Smooth muscle cell (in vitro differentiated cells): ENCODE results near the gene RAX2. TPM values are rescaled to one million over a fixed set of nuclear protein-coding genes. Genes with fewer than 3 reads are reported as not detected.

Experiments
- DNase-seq: peaks from one replicate; lab custom pipeline; 2025; ENCODE audit not compliant: unreplicated experiment; lab: John Stamatoyannopoulos, UW
- H2AFZ ChIP-seq: fragments of 200-600 bp; sonication (generic); 2 replicates; pipeline ENCODE4 v1.6.0; 2016; ENCODE audit warnings: antibody characterized with exemption, low read depth, mild to moderate bottlenecking
- H3F3A ChIP-seq: fragments of 200-600 bp; sonication (generic); 2 replicates; pipeline ENCODE4 v1.6.0; 2017; ENCODE audit warnings: antibody characterized with exemption, low read depth
- H3K27ac ChIP-seq: fragments of 200-600 bp; sonication (generic); 2 replicates; pipeline ENCODE4 v1.5.1; 2016; ENCODE audit warnings: low read depth, mild to moderate bottlenecking
- H3K27me3 ChIP-seq: fragments of 200-600 bp; sonication (generic); 2 replicates; pipeline ENCODE4 v1.6.1; 2016; ENCODE audit warnings: low read depth, mild to moderate bottlenecking
- H3K36me3 ChIP-seq: fragments of 200-600 bp; sonication (generic); 2 replicates; pipeline ENCODE4 v1.5.1; 2016; ENCODE audit warnings: low read depth
- H3K4me1 ChIP-seq: fragments of 200-600 bp; sonication (generic); 2 replicates; pipeline ENCODE4 v1.5.1; 2016; ENCODE audit warnings: low read depth
- H3K4me2 ChIP-seq: fragments of 200-600 bp; sonication (generic); 2 replicates; pipeline ENCODE4 v1.6.0; 2016; ENCODE audit warnings: mild to moderate bottlenecking
- H3K4me3 ChIP-seq: fragments of 200-600 bp; sonication (generic); 2 replicates; pipeline ENCODE4 v1.5.1; 2016; ENCODE audit warnings: mild to moderate bottlenecking
- H3K79me2 ChIP-seq: fragments of 200-600 bp; sonication (generic); 2 replicates; pipeline ENCODE4 v1.6.0; 2016; ENCODE audit warnings: low read depth, mild to moderate bottlenecking
- H3K9ac ChIP-seq: fragments of 200-600 bp; sonication (generic); 2 replicates; pipeline ENCODE4 v1.6.0; 2016; ENCODE audit warnings: low read depth
- H3K9me3 ChIP-seq: fragments of 200-600 bp; sonication (generic); replicated peaks from 2 replicates; pipeline ENCODE4 v1.5.1; 2016; ENCODE audit warnings: low read depth
- H4K20me1 ChIP-seq: fragments of 200-600 bp; sonication (generic); 2 replicates; pipeline ENCODE4 v1.6.0; 2016; ENCODE audit warnings: low read depth
- CTCF ChIP-seq: fragments of 200-600 bp; sonication (generic); IDR thresholded peaks from 2 replicates; pipeline ENCODE4 v1.5.1; 2017; ENCODE audit warnings: borderline replicate concordance, mild to moderate bottlenecking, antibody characterized with exemption; ENCODE audit not compliant: insufficient read depth, poor library complexity, severe bottlenecking
- WGBS: methylation state at CpG from one replicate; pipeline ENCODE4 v1.1.7; 2016; ENCODE audit warnings: low lambda C conversion rate; 5-methylcytosine and 5-hydroxymethylcytosine counted together
- polyA plus RNA-seq: library from polyadenylated mRNA; unstranded; fragments of >200 nt; fragmentation: Nextera tagmentation; extraction: Ambion mirVana; gene quantifications from 2 replicates; pipeline ENCODE4 v1.2.1, GENCODE V29; 2016
- total RNA-seq: library from RNA; depleted of rRNA; stranded (reverse); fragments of >200 nt; gene quantifications from 2 replicates; pipeline ENCODE4 v1.2.3, GENCODE V29; 2014

RAX2 gene
- total and polyA plus RNA-seq, 2 experiments from 2014 or later = not detected

GRCh38 chr19:3790941-3791340, 18.9 kb upstream of the RAX2 start:
- no peak for TF ChIP-seq CTCF
- Histone ChIP-seq H3K27me3 (peaks cover 13% of the 10 kb centered on the region), H4K20me1 (no peaks in the 10 kb centered on the region), H3K36me3 (no peaks in the 10 kb centered on the region), H3K4me3 (no peak overlapping the region), H3K27ac (no peak overlapping the region), H3K4me1 (no peaks in the 10 kb centered on the region), H3K9me3 (no peaks in the 10 kb centered on the region), H2AFZ (no peak overlapping the region), H3F3A (no peaks in the 10 kb centered on the region), H3K9ac (no peak overlapping the region), H3K4me2 (no peak overlapping the region), H3K79me2 (no peaks in the 10 kb centered on the region)
- DNase-seq = no peak
- 74% methylated on average over 7 of the region's 7 CpGs for WGBS

- Histone ChIP-seq H3K79me2 (no peaks in the 10 kb centered on the region), H2AFZ (no peak overlapping the region), H3F3A (no peaks in the 10 kb centered on the region), H3K36me3 (no peaks in the 10 kb centered on the region), H3K9ac (no peak overlapping the region), H3K4me1 (peaks cover 4% of the 10 kb centered on the region), H4K20me1 (no peaks in the 10 kb centered on the region), H3K27ac (no peak overlapping the region), H3K4me3 (no peak overlapping the region), H3K9me3 (no peaks in the 10 kb centered on the region), H3K27me3 (peaks cover 19% of the 10 kb centered on the region), H3K4me2 (no peak overlapping the region)
- DNase-seq = no peak
- WGBS = 79% methylated on average over 6 of the region's 6 CpGs
- no peak for TF ChIP-seq CTCF
Measured at GRCh38 chr19:3790209-3790734, 18.2 kb upstream of the RAX2 start.

- TF ChIP-seq CTCF = no peak
- Histone ChIP-seq H3K36me3 (no peaks in the 10 kb centered on the region), H3K4me3 (no peak overlapping the region), H3K27ac (no peak overlapping the region), H3F3A (no peaks in the 10 kb centered on the region), H3K9me3 (no peaks in the 10 kb centered on the region), H3K27me3 (peaks cover 30% of the 10 kb centered on the region), H3K79me2 (no peaks in the 10 kb centered on the region), H4K20me1 (no peaks in the 10 kb centered on the region), H3K4me2 (no peak overlapping the region), H2AFZ (no peak overlapping the region), H3K4me1 (peaks cover 4% of the 10 kb centered on the region), H3K9ac (no peak overlapping the region)
- DNase-seq = no peak
- 79% methylated on average over 16 of the region's 16 CpGs for WGBS
Measured at GRCh38 chr19:3788996-3789778, 17.2 kb upstream of the RAX2 start.
